ENCODE measurements around the gene FUOM. TPM values are rescaled to one million over a fixed set of nuclear protein-coding genes. Genes with fewer than 3 reads are reported as not detected.
A peak's percentile ranks its signal among the peaks of the same experiment; 100 is the strongest.

Gene FUOM
- total and polyA plus RNA-seq, 2 experiments from 2014 or later, result 30.8 to 33.9 TPM

GRCh38 chr10:133332936-133333699 is 24.7 kb downstream of the FUOM start:
- no peaks in the 10 kb centered on the region for H3K36me3 ChIP-seq (ENCODE audit: insufficient read depth)
- H4K20me1 ChIP-seq (replicated peaks; ENCODE audit: insufficient read depth), result no peaks in the 10 kb centered on the region
- H3K27me3 Mint-ChIP-seq (ENCODE audit: insufficient read depth, low read depth, poor library complexity), result peaks cover 60% of the 10 kb centered on the region
- no peaks in the 10 kb centered on the region; the same call in 1 of the 3 replicates for H3K36me3 Mint-ChIP-seq (ENCODE audit: low read depth)
- no peak overlapping the region for H3K27ac ChIP-seq (ENCODE audit: low read depth)
- peaks cover 17% of the 10 kb centered on the region for H3K9me3 Mint-ChIP-seq
- H3K4me3 ChIP-seq, result no peak overlapping the region
- H3K9me2 ChIP-seq (ENCODE audit: insufficient read depth), result no peaks in the 10 kb centered on the region
- no peak for DNase-seq (ENCODE audit: low spot score)
- H2AFZ ChIP-seq, result no peak overlapping the region
- peaks cover 85% of the 10 kb centered on the region for H3K27me3 ChIP-seq (ENCODE audit: insufficient read depth)
- no peaks in the 10 kb centered on the region for H3F3A ChIP-seq (replicated peaks; ENCODE audit: low read depth)
- TF ChIP-seq, protein P1, sequence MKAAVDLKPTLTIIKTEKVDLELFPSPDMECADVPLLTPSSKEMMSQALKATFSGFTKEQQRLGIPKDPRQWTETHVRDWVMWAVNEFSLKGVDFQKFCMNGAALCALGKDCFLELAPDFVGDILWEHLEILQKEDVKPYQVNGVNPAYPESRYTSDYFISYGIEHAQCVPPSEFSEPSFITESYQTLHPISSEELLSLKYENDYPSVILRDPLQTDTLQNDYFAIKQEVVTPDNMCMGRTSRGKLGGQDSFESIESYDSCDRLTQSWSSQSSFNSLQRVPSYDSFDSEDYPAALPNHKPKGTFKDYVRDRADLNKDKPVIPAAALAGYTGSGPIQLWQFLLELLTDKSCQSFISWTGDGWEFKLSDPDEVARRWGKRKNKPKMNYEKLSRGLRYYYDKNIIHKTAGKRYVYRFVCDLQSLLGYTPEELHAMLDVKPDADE (IDR thresholded peaks at IDR 0.05), result no peak
- TF ChIP-seq STAT1 (IDR thresholded peaks at IDR 0.05; ENCODE audit: unreplicated experiment), result no peak
- H3K4me1 ChIP-seq (ENCODE audit: insufficient read depth), result peaks cover 5% of the 10 kb centered on the region; the same call in 1 of the 2 replicates
- H3K4me1 Mint-ChIP-seq, result peaks cover 6% of the 10 kb centered on the region
- no peak overlapping the region for H3K4me2 ChIP-seq
- H3K27ac Mint-ChIP-seq, result no peak overlapping the region
- no peak for ATAC-seq
- no peaks in the 10 kb centered on the region for H3K79me2 ChIP-seq (replicated peaks; ENCODE audit: insufficient read depth)
- no peak overlapping the region; the same call in 2 of the 3 replicates for H3K4me3 Mint-ChIP-seq

DNA sequence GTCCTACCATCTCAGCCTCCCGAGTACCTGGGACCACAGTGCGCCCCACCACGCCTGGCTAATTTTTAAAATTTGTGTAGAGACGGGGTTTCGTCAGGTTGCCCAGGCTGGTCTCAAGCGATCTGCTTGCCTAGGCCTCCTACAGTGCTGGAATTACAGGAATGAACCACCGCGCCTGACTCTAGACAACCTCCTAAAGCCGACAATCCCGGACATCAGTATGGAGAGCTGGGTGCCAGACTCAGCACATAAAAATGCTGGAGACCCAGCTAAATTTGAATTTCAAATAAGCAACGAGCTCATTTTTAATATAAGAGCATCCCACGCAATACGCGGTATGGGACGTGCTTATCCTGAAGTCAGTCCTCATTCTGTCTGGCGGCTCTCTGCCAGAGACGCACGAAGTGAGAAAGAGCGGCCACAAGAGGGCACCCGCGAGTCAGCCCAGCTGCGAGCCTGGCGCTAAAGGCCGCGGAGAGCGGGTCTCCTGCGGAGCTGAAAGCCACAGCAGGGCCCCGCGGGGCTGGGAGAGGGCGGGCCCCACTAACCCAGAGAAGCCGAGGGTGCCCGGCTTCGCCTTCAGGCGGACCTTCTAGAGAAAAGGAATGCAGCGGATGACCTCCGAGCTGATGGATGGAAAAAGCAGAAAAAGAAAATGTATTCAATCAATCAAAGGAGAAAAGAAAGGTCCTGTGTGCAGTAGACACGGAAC is 28.2 kb downstream of the FUOM start:
- Histone ChIP-seq H3K27ac (ENCODE audit: low read depth) (no peak overlapping the region), H3K27me3 (ENCODE audit: insufficient read depth) (peaks cover 88% of the 10 kb centered on the region), H4K20me1 (replicated peaks; ENCODE audit: insufficient read depth) (no peaks in the 10 kb centered on the region), H3K4me2 (peak overlapping the region; percentile 80), H3K9me2 (ENCODE audit: insufficient read depth) (no peaks in the 10 kb centered on the region), H3F3A (replicated peaks; ENCODE audit: low read depth) (0 out of 2 replicates have a peak, but pooled peaks cover 8% of the 10 kb centered on the region), H3K4me3 (peak overlapping the region; percentile 47), H3K79me2 (replicated peaks; ENCODE audit: insufficient read depth) (no peaks in the 10 kb centered on the region), H3K4me1 (ENCODE audit: insufficient read depth) (peaks cover 17% of the 10 kb centered on the region), H2AFZ (no peak overlapping the region), H3K36me3 (ENCODE audit: insufficient read depth) (no peaks in the 10 kb centered on the region)
- peak; percentile 6 for TF ChIP-seq EZH2 (IDR thresholded peaks at IDR 0.05; ENCODE audit: low read depth, unreplicated experiment)
- TF ChIP-seq CREB1 (CRISPR knock-in tag; IDR thresholded peaks at IDR 0.05; ENCODE audit: low read depth), result no peak
- TF ChIP-seq, protein P2, sequence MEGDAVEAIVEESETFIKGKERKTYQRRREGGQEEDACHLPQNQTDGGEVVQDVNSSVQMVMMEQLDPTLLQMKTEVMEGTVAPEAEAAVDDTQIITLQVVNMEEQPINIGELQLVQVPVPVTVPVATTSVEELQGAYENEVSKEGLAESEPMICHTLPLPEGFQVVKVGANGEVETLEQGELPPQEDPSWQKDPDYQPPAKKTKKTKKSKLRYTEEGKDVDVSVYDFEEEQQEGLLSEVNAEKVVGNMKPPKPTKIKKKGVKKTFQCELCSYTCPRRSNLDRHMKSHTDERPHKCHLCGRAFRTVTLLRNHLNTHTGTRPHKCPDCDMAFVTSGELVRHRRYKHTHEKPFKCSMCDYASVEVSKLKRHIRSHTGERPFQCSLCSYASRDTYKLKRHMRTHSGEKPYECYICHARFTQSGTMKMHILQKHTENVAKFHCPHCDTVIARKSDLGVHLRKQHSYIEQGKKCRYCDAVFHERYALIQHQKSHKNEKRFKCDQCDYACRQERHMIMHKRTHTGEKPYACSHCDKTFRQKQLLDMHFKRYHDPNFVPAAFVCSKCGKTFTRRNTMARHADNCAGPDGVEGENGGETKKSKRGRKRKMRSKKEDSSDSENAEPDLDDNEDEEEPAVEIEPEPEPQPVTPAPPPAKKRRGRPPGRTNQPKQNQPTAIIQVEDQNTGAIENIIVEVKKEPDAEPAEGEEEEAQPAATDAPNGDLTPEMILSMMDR (conservative IDR thresholded peaks at IDR 0.05; ENCODE audit: low read depth in 2 of 2), result peak; percentile 90 to 95
- Mint-ChIP-seq H3K4me1 (peaks cover 19% of the 10 kb centered on the region), H3K4me3 (peak overlapping the region; percentile 55), H3K27ac (no peak overlapping the region), H3K36me3 (ENCODE audit: low read depth) (no peaks in the 10 kb centered on the region; the same call in 1 of the 3 replicates), H3K27me3 (ENCODE audit: insufficient read depth, low read depth, poor library complexity) (peaks cover 78% of the 10 kb centered on the region), H3K9me3 (peaks cover 19% of the 10 kb centered on the region)
- peak; percentile 93 for DNase-seq (ENCODE audit: low spot score)
- ATAC-seq, result peak; percentile 72

All from GM23338 (cell line).